RPMI7951 (cell line): ENCODE results near the gene IFIH1. TPM values are rescaled to one million over a fixed set of nuclear protein-coding genes. Genes with fewer than 3 reads are reported as not detected.

Experiments used
- DNase-seq: peaks from one replicate; pipeline ENCODE4 v3.0.0-alpha.2; 2012; ENCODE audit warnings: low read depth
- total RNA-seq: library from RNA; depleted of rRNA; stranded (reverse); fragments of >200 nt; shearing (Covaris generic); gene quantifications from 2 replicates; pipeline ENCODE4 v1.2.3, GENCODE V29; 2014; rRNA removed

The IFIH1 gene
- total RNA-seq, result 13.0 and 13.1 TPM in 2 replicates

GRCh38 chr2:162318328-162319180 is at the start of gene IFIH1:
Gene IFIH1 (minus strand): TSS chr2:162318684. CDS start chr2:162318307, 377 bp downstream.
- peak; percentile 95 for DNase-seq

- DNase-seq, result no peak
Measured at GRCh38 chr2:162365392-162365791, 46.9 kb upstream of the IFIH1 start.

GRCh38 chr2:162344617-162344950 is 26.1 kb upstream of the IFIH1 start:
- no peak for DNase-seq

GRCh38 chr2:162343824-162344616 is 25.5 kb upstream of the IFIH1 start, which contains the start of gene GCA:
Gene GCA (plus strand): TSS chr2:162344132. CDS start chr2:162344249, 117 bp downstream.
- DNase-seq, result peak; percentile 98

GRCh38 chr2:162343492-162343823 is 25.0 kb upstream of the IFIH1 start:
- no peak for DNase-seq

- DNase-seq, result no peak
Measured at GRCh38 chr2:162342841-162343240, 24.4 kb upstream of the IFIH1 start.

- DNase-seq, result no peak
Measured at GRCh38 chr2:162342321-162342720, 23.8 kb upstream of the IFIH1 start.

GRCh38 chr2:162340822-162341221 is 22.3 kb upstream of the IFIH1 start:
- DNase-seq, result no peak

GRCh38 chr2:162337868-162338267 is 19.4 kb upstream of the IFIH1 start:
- DNase-seq, result no peak

GRCh38 chr2:162333968-162334367 is 15.5 kb upstream of the IFIH1 start:
- peak; percentile 50 for DNase-seq

- DNase-seq, result no peak
Measured at GRCh38 chr2:162330881-162331280, 12.4 kb upstream of the IFIH1 start.

GRCh38 chr2:162328424-162329157 is 10.1 kb upstream of the IFIH1 start:
- DNase-seq, result no peak

- no peak for DNase-seq
Measured at GRCh38 chr2:162327806-162328205, 9.3 kb upstream of the IFIH1 start.

GRCh38 chr2:162327134-162327769 is 8.8 kb upstream of the IFIH1 start:
- DNase-seq, result no peak

GRCh38 chr2:162324953-162325352 is 6.5 kb upstream of the IFIH1 start:
- DNase-seq, result no peak

- no peak for DNase-seq
Measured at GRCh38 chr2:162320864-162321517, 2.5 kb upstream of the IFIH1 start.

- DNase-seq, result peak; percentile 39
Measured at GRCh38 chr2:162317861-162318327, 590 bp downstream of the IFIH1 start.

GRCh38 chr2:162317058-162317742 is 1.3 kb downstream of the IFIH1 start:
- peak; percentile 13 for DNase-seq

GRCh38 chr2:162316590-162316989 is 1.9 kb downstream of the IFIH1 start:
- DNase-seq, result no peak

GRCh38 chr2:162315938-162316337 is 2.5 kb downstream of the IFIH1 start:
- no peak for DNase-seq
